Right cardiac atrium (tissue), 5 donors: ENCODE results near the gene BNC2. TPM values are rescaled to one million over a fixed set of nuclear protein-coding genes. Genes with fewer than 3 reads are reported as not detected.
"Not testable (repeated sequence)": the region's sequence is repeated elsewhere in the genome, so short reads cannot be mapped to it uniquely, and the experiment has no call there.

ENCODE experiments used
- ATAC-seq, 2 donors: fragments of 200-7000 bp; cut with Tn5 transposase; one replicate each; pipeline versions ENCODE4 v1.8.0 to v1.9.1; 2020; ENCODE audit warnings: moderate library complexity in 2 of 2, mild to moderate bottlenecking in 1 of 2
- DNase-seq, 3 donors: peaks; one replicate each; pipeline ENCODE4 v3.0.0-alpha.2; 2020
- H3K27ac ChIP-seq: one replicate; pipeline ENCODE4 v1.5.1; 2013; ENCODE audit warnings: mild to moderate bottlenecking, low read length, control low read depth, moderate library complexity
- H3K27me3 ChIP-seq: one replicate; pipeline ENCODE4 v1.6.1; 2013; ENCODE audit not compliant: control insufficient read depth, insufficient read depth
- H3K4me1 ChIP-seq: one replicate; pipeline ENCODE4 v1.6.1; 2013; ENCODE audit warnings: low read length; ENCODE audit not compliant: control insufficient read depth, insufficient read depth
- H3K4me3 ChIP-seq: one replicate; pipeline ENCODE4 v1.5.1; 2013; ENCODE audit warnings: low read length, control low read depth
- H3K9me3 ChIP-seq: one replicate; pipeline ENCODE4 v1.6.1; 2013; ENCODE audit warnings: low read length; ENCODE audit not compliant: control insufficient read depth
- whole genome bisulfite sequencing: extraction: QIAGEN DNeasy Blood & Tissue Kit; methylation state at CpG from one replicate; pipeline ENCODE4 v1.1.7; 2013; 5-methylcytosine and 5-hydroxymethylcytosine counted together
- intact Hi-C, 4 donors: fragments of 100-400 bp; cut with DNase I; formaldehyde crosslinking; loops; one replicate each; pipeline versions ENCODE4 v1.11.0 to v1.14.0; 2022 to 2023
- polyA plus RNA-seq: library from polyadenylated mRNA; stranded (reverse); fragments of 200-250 nt; gene quantifications from one replicate; pipeline ENCODE4 v1.2.3, GENCODE V29; 2013
- total RNA-seq, 4 donors: library from RNA; stranded (reverse); fragmentation: NEBNext Ultra II Directional; extraction: Animal tissue kit (Norgen Biotek cat#: 25700); gene quantifications; one replicate each; pipeline ENCODE4 v1.2.1, GENCODE V29; 2021
- donor health status: healthy with polysubstance abuse.
- donor health status: DM: no; HTN: yes; CAD: no.
- donor health status: DM: no; HTN: no; CAD: no.
- donor health status: DM: no; HTN: yes; CAD: no; lungs with severe emphysema.
- donor health status: DM: yes; HTN: yes; CAD: no.

Gene BNC2
- total and polyA plus RNA-seq, 5 donors = 4.7 to 123 (median 67.8) TPM

- DNase-seq = no peak
- 44% methylated on average over 5 of the region's 5 CpGs for WGBS
- intact Hi-C loops = no loop called here
These were observed 14.6 kb upstream of the BNC2 start for GRCh38 chr9:16884952-16885513.

GRCh38 chr9:16884373-16884772 lies 13.9 kb upstream of the BNC2 start:
- 29% methylated on average over 3 of the region's 3 CpGs for WGBS

More at GRCh38 chr9:16884952-16885513, 14.6 kb upstream of the BNC2 start:
- no peaks in the 10 kb centered on the region for H3K27me3 ChIP-seq
- H3K9me3 ChIP-seq = no peaks in the 10 kb centered on the region
- H3K4me3 ChIP-seq = no peak overlapping the region
- H3K27ac ChIP-seq = no peak overlapping the region
- ATAC-seq = peak in 1 of 2 donors; percentile 54
- H3K4me1 ChIP-seq = no peaks in the 10 kb centered on the region

GRCh38 chr9:16883586-16883985 lies 13.1 kb upstream of the BNC2 start:
- 87% methylated on average over 6 of the region's 6 CpGs for WGBS
- Histone ChIP-seq H3K27ac (no peak overlapping the region), H3K4me3 (no peak overlapping the region), H3K4me1 (no peaks in the 10 kb centered on the region), H3K9me3 (no peaks in the 10 kb centered on the region), H3K27me3 (no peaks in the 10 kb centered on the region)
- DNase-seq = no peak
- intact Hi-C loops = no loop called here
- ATAC-seq = no peak

More at GRCh38 chr9:16884373-16884772, 13.9 kb upstream of the BNC2 start:
- intact Hi-C loops = no loop called here
- Histone ChIP-seq H3K9me3 (no peaks in the 10 kb centered on the region), H3K27me3 (no peaks in the 10 kb centered on the region), H3K4me3 (no peak overlapping the region), H3K27ac (no peak overlapping the region), H3K4me1 (no peaks in the 10 kb centered on the region)
- ATAC-seq (peak in 1 of 2 donors; percentile 28), DNase-seq (no peak)

- H3K4me3 ChIP-seq, H3K27me3 ChIP-seq, DNase-seq, intact Hi-C loops, H3K9me3 ChIP-seq, ATAC-seq, H3K4me1 ChIP-seq, H3K27ac ChIP-seq: not testable (repeated sequence)
- WGBS = 88% methylated on average over 6 of the region's 6 CpGs
These were observed 12.0 kb upstream of the BNC2 start for GRCh38 chr9:16882440-16882839.

GRCh38 chr9:16879416-16879815 lies 8.9 kb upstream of the BNC2 start:
- Histone ChIP-seq H3K4me3 (no peak overlapping the region), H3K4me1 (no peaks in the 10 kb centered on the region), H3K27ac (no peak overlapping the region), H3K27me3 (no peaks in the 10 kb centered on the region), H3K9me3 (no peaks in the 10 kb centered on the region)
- intact Hi-C loops = no loop called here
- WGBS = 69% methylated on average over 2 of the region's 2 CpGs
- ATAC-seq (no peak), DNase-seq (no peak)

GRCh38 chr9:16877256-16877655 lies 6.8 kb upstream of the BNC2 start:
- intact Hi-C loops = no loop called here
- Histone ChIP-seq H3K4me1 (no peaks in the 10 kb centered on the region), H3K27ac (no peak overlapping the region), H3K27me3 (no peaks in the 10 kb centered on the region), H3K4me3 (no peak overlapping the region), H3K9me3 (no peaks in the 10 kb centered on the region)
- peak in 1 of 2 donors; percentile 22 for ATAC-seq
- no peak for DNase-seq
- WGBS = 90% methylated on average over 19 of the region's 19 CpGs

- no peaks in the 10 kb centered on the region for H3K9me3 ChIP-seq
- no peak for DNase-seq
- intact Hi-C loops = no loop called here
- no peak overlapping the region for H3K27ac ChIP-seq
- H3K27me3 ChIP-seq = no peaks in the 10 kb centered on the region
- ATAC-seq = no peak
- H3K4me3 ChIP-seq = no peak overlapping the region
- H3K4me1 ChIP-seq = no peaks in the 10 kb centered on the region
- 77% methylated on average over 6 of the region's 6 CpGs for WGBS
These were observed 2.8 kb upstream of the BNC2 start for GRCh38 chr9:16873126-16873802.

- Histone ChIP-seq H3K9me3 (no peaks in the 10 kb centered on the region), H3K4me1 (no peaks in the 10 kb centered on the region), H3K27me3 (no peaks in the 10 kb centered on the region), H3K4me3 (peak overlapping the region; percentile 95), H3K27ac (no peak overlapping the region)
- under 1% methylated on average over 63 of the region's 63 CpGs for WGBS
- ATAC-seq = peak; percentile 68 to 70
- peak; percentile 53 to 86 (median 85) for DNase-seq
- intact Hi-C loops = no loop called here
These were observed 1.1 kb upstream of the BNC2 start for GRCh38 chr9:16871336-16872151.

GRCh38 chr9:16869882-16870595 lies 431 bp downstream of the BNC2 start:
- Histone ChIP-seq H3K9me3 (no peaks in the 10 kb centered on the region), H3K4me1 (no peaks in the 10 kb centered on the region), H3K27ac (peak overlapping the region; percentile 22), H3K4me3 (peak overlapping the region; percentile 95), H3K27me3 (no peaks in the 10 kb centered on the region)
- WGBS = under 1% methylated on average over 58 of the region's 58 CpGs
- peak; percentile 49 to 52 for ATAC-seq
- DNase-seq = peak; percentile 26 to 70 (median 64)
- intact Hi-C loops = no loop called here

GRCh38 chr9:16869131-16869881 lies 1.2 kb downstream of the BNC2 start:
- H3K27me3 ChIP-seq = no peaks in the 10 kb centered on the region
- H3K4me3 ChIP-seq = peak overlapping the region; percentile 95
- H3K27ac ChIP-seq = no peak overlapping the region
- intact Hi-C loops = no loop called here
- ATAC-seq (no peak), DNase-seq (no peak)
- 32% methylated on average over 21 of the region's 21 CpGs for WGBS
- H3K4me1 ChIP-seq = no peaks in the 10 kb centered on the region
- H3K9me3 ChIP-seq = no peaks in the 10 kb centered on the region
